Measurements from ENCODE around the gene CEP295NL.
"Not testable (repeated sequence)": the region's sequence is repeated elsewhere in the genome, so short reads cannot be mapped to it uniquely, and the experiment has no call there.

CEP295NL gene

GRCh38 chr17:78891406-78892061 is 11.5 kb downstream of the CEP295NL start:
- H3K4me3 Mint-ChIP-seq: no peak overlapping the region
- peaks cover 6% of the 10 kb centered on the region for H3K27me3 Mint-ChIP-seq (ENCODE audit: low read depth)
- no peaks in the 10 kb centered on the region for H3K9me3 Mint-ChIP-seq
- peaks cover 78% of the 10 kb centered on the region for H3K4me1 Mint-ChIP-seq
- TF ChIP-seq, protein P1, sequence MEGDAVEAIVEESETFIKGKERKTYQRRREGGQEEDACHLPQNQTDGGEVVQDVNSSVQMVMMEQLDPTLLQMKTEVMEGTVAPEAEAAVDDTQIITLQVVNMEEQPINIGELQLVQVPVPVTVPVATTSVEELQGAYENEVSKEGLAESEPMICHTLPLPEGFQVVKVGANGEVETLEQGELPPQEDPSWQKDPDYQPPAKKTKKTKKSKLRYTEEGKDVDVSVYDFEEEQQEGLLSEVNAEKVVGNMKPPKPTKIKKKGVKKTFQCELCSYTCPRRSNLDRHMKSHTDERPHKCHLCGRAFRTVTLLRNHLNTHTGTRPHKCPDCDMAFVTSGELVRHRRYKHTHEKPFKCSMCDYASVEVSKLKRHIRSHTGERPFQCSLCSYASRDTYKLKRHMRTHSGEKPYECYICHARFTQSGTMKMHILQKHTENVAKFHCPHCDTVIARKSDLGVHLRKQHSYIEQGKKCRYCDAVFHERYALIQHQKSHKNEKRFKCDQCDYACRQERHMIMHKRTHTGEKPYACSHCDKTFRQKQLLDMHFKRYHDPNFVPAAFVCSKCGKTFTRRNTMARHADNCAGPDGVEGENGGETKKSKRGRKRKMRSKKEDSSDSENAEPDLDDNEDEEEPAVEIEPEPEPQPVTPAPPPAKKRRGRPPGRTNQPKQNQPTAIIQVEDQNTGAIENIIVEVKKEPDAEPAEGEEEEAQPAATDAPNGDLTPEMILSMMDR (IDR thresholded peaks at IDR 0.05; ENCODE audit: unreplicated experiment in 3 of 3): no peak
- peaks cover 21% of the 10 kb centered on the region for H3K36me3 Mint-ChIP-seq (ENCODE audit: low read depth)
- peak overlapping the region in 2 of 3 experiments; percentile 6 to 40 for H3K27ac Mint-ChIP-seq

- peak overlapping the region in 1 of 3 experiments; percentile 74 for H3K27ac Mint-ChIP-seq
- TF ChIP-seq, protein P1 (IDR thresholded peaks at IDR 0.05; ENCODE audit: unreplicated experiment in 3 of 3): no peak
- H3K9me3 Mint-ChIP-seq: no peaks in the 10 kb centered on the region
- peaks cover 77% of the 10 kb centered on the region for H3K4me1 Mint-ChIP-seq
- peaks cover 21% of the 10 kb centered on the region for H3K36me3 Mint-ChIP-seq (ENCODE audit: low read depth)
- no peak overlapping the region for H3K4me3 Mint-ChIP-seq
- peaks cover 9% of the 10 kb centered on the region for H3K27me3 Mint-ChIP-seq (ENCODE audit: low read depth)
Measured at GRCh38 chr17:78890498-78890897, 12.5 kb downstream of the CEP295NL start.

DNA sequence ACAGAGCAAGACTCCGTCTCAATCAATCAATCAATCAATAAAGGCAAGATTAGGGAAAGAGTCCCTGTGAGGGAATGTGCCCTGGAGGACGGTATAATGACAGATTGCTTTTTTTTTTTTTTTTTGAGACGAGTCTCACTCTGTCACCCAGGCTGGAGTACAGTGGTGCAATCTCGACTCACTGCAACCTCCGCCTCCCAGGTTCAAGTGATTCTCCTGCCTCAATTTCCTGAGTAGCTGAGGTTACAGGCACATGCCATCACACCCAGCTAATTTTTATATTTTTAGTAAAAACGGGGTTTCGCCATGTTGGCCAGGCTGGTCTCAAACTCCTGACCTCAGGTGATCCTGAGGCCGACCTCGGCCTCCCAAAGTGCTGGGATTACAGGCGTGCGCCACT is 12.9 kb downstream of the CEP295NL start:
- not testable (repeated sequence) for H3K9me3 Mint-ChIP-seq; H3K27me3 Mint-ChIP-seq (ENCODE audit: low read depth); H3K27ac Mint-ChIP-seq; H3K4me3 Mint-ChIP-seq
- Mint-ChIP-seq H3K4me1 (peaks cover 73% of the 10 kb centered on the region), H3K36me3 (ENCODE audit: low read depth) (peaks cover 21% of the 10 kb centered on the region)

DNA sequence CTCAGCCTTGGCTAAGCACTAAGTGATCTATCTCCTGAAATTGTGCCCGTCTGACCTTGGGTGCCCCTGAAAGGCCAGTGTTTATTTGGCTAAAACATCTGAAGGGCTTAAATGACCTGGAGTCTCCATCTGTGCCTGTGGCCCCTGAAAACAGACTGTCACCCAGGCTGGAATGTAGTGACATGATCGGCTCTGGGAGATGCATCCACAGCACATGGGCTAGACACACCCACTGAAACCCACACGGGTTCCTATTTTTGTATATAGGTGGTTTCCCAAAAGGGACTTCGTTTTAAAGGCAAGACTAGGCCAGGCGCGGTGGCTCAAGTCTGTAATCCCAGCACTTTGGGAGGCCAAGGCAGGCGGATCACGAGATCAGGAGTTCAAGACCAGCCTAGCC is 13.5 kb downstream of the CEP295NL start:
- Mint-ChIP-seq H3K9me3 (no peaks in the 10 kb centered on the region), H3K4me1 (peaks cover 75% of the 10 kb centered on the region), H3K27me3 (ENCODE audit: low read depth) (peaks cover 9% of the 10 kb centered on the region), H3K4me3 (peak overlapping the region in 1 of 3 experiments; percentile 14), H3K36me3 (ENCODE audit: low read depth) (peaks cover 21% of the 10 kb centered on the region), H3K27ac (peak overlapping the region; percentile 20 to 45 (median 26))
- TF ChIP-seq, protein P1 (IDR thresholded peaks at IDR 0.05; ENCODE audit: unreplicated experiment in 3 of 3): no peak

DNA sequence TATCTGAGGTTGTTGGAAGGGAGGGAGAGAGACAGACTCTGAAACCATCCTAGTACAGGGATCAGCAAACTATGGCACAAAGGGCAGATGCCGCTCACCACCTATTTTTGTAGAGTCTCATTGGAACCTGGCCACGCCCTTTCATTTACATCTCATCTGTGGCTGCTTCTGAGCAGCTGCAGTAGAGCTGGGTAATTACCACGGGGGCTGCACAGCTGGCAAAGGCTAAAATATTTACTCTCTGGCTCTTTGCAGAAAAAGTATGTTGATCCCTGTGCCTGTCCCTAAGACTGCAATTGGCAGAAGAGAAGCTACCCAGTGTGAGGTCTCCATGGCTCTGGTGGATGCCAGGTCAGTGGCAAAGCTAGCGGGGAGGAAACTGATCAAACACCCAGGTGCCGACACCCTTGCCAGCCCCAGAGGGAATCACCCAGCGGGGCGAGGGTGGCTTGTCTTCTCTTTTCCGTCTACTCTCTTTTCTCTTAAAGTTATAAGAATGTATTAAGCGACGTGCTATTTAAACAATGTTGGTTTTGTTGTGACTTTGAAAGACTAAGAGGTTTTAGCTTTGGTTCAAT is 14.0 kb downstream of the CEP295NL start:
- Mint-ChIP-seq H3K27me3 (ENCODE audit: low read depth) (peaks cover 9% of the 10 kb centered on the region), H3K9me3 (no peaks in the 10 kb centered on the region), H3K36me3 (ENCODE audit: low read depth) (peaks cover 21% of the 10 kb centered on the region), H3K4me1 (peaks cover 75% of the 10 kb centered on the region), H3K27ac (peak overlapping the region in 2 of 3 experiments; percentile 26 to 45), H3K4me3 (peak overlapping the region in 1 of 3 experiments; percentile 26)
- TF ChIP-seq, protein P1 (IDR thresholded peaks at IDR 0.05; ENCODE audit: unreplicated experiment in 3 of 3): no peak

- TF ChIP-seq, protein P1 (IDR thresholded peaks at IDR 0.05; ENCODE audit: unreplicated experiment in 3 of 3): no peak
Measured at GRCh38 chr17:78886954-78887353, 16.0 kb downstream of the CEP295NL start.

More at GRCh38 chr17:78886954-78887353, 16.0 kb downstream of the CEP295NL start:
- Mint-ChIP-seq H3K27ac (no peak overlapping the region), H3K27me3 (ENCODE audit: low read depth) (peaks cover 3% of the 10 kb centered on the region), H3K4me3 (no peak overlapping the region), H3K9me3 (no peaks in the 10 kb centered on the region), H3K36me3 (ENCODE audit: low read depth) (peaks cover 20% of the 10 kb centered on the region), H3K4me1 (peaks cover 77% of the 10 kb centered on the region)
